K562 (cell line): ENCODE data around the gene ATP5ME. TPM values are rescaled to one million over a fixed set of nuclear protein-coding genes. Genes with fewer than 3 reads are reported as not detected.
A peak's percentile ranks its signal among the peaks of the same experiment; 100 is the strongest.

Experiments used
- CBFA2T2 ChIP-seq: fragments of 450-650 bp; conservative IDR thresholded peaks from 2 replicates; pipeline ENCODE4 v1.6.1; 2017; ENCODE audit warnings: mild to moderate bottlenecking
- CUX1 ChIP-seq: fragments of 200-800 bp; sonication (Bioruptor generic); IDR thresholded peaks from 2 replicates; pipeline ENCODE4 v1.6.1; 2016; ENCODE audit warnings: missing genetic modification characterization, missing compliant biosample characterization
- HDAC3 ChIP-seq: fragments of 450-650 bp; IDR thresholded peaks from 2 replicates; pipeline ENCODE4 v1.6.1; 2018; ENCODE audit warnings: borderline replicate concordance, mild to moderate bottlenecking, moderate library complexity; ENCODE audit not compliant: partially characterized antibody
- MAZ ChIP-seq, 2 experiments: fragments of 450-650 bp in 1 of 2; sonication (generic) in 1 of 2; formaldehyde crosslinking; IDR thresholded peaks in 1 of 2; conservative IDR thresholded peaks in 1 of 2; 2 replicates each; pipeline versions ENCODE4 v1.4.0 to v1.5.0; 2020; ENCODE audit warnings: mild to moderate bottlenecking in 1 of 2, missing genetic modification reagents in 1 of 2
- NCOR1 ChIP-seq: fragments of 450-650 bp; IDR thresholded peaks from 2 replicates; pipeline ENCODE4 v1.6.1; 2016; ENCODE audit warnings: mild to moderate bottlenecking, moderate library complexity
- NR2C2 ChIP-seq, 2 experiments: fragments of 200-800 bp in 1 of 2; sonication (Bioruptor generic) in 1 of 2; sonication (generic) in 1 of 2; formaldehyde crosslinking in 1 of 2; IDR thresholded peaks; 2 replicates each; pipeline versions ENCODE4 v1.6.1 to v1.8.0; 2016 to 2022; ENCODE audit warnings: mild to moderate bottlenecking in 1 of 2, missing compliant biosample characterization in 1 of 2, missing genetic modification characterization in 1 of 2, missing genetic modification reagents in 1 of 2
- PKNOX1 ChIP-seq: fragments of 450-650 bp; IDR thresholded peaks from 2 replicates; pipeline ENCODE4 v1.6.1; 2016
- THRAP3 ChIP-seq: fragments of 450-650 bp; IDR thresholded peaks from 2 replicates; pipeline ENCODE4 v1.6.1; 2016; ENCODE audit warnings: mild to moderate bottlenecking, inconsistent platforms, borderline replicate concordance
- ZNF232 ChIP-seq: sonication (generic); formaldehyde crosslinking; IDR thresholded peaks from 2 replicates; pipeline ENCODE4 v1.8.0; 2022; ENCODE audit warnings: mild to moderate bottlenecking, missing genetic modification reagents
- ZNF384 ChIP-seq: IDR thresholded peaks from 2 replicates; pipeline ENCODE4 v1.6.1; 2012; ENCODE audit warnings: low read depth, low read length, improper control_type of control experiment
- ZNF551 ChIP-seq: fragments of 250-450 bp; sonication (Bioruptor Pico); IDR thresholded peaks from 2 replicates; pipeline ENCODE4 v1.5.0; 2021; ENCODE audit warnings: mild to moderate bottlenecking, moderate library complexity
- ZNF586 ChIP-seq: fragments of 450-650 bp; formaldehyde crosslinking; conservative IDR thresholded peaks from 2 replicates; pipeline ENCODE4 v1.4.0; 2020; ENCODE audit warnings: mild to moderate bottlenecking, moderate library complexity
- polyA plus RNA-seq, 8 experiments: library from polyadenylated mRNA; depleted of rRNA in 4 of 8; stranded (reverse) in 5 of 8; unstranded in 3 of 8; fragments of >200 nt; fragmentation: Nextera tagmentation in 2 of 8; fragmentation: Illumina TruSeq in 1 of 8; extraction: Ambion mirVana in 2 of 8; extraction: Trizol in 1 of 8; gene quantifications; 2 replicates each; pipeline versions ENCODE4 v1.2.1 to v1.2.3, GENCODE V29; 2011 to 2014; ENCODE audit warnings: inconsistent platforms in 1 of 8, missing spikeins in 1 of 8
- total RNA-seq, 7 experiments: library from RNA; depleted of rRNA in 6 of 7; stranded (reverse); fragments of >200 nt in 6 of 7; fragmentation: Illumina TruSeq in 2 of 7; extraction: Trizol in 2 of 7; gene quantifications; 2 replicates each; pipeline versions ENCODE4 v1.2.1 to v1.2.3, GENCODE V29; 2011 to 2021; ENCODE audit warnings: low replicate concordance in 1 of 7
- TF ChIP-seq, protein P1 (sequence below): sonication (generic); formaldehyde crosslinking; IDR thresholded peaks from 2 replicates; pipeline ENCODE4 v1.8.1; 2023; ENCODE audit warnings: mild to moderate bottlenecking, missing genetic modification reagents
- TF ChIP-seq, protein P2 (sequence below): fragments of 450-650 bp; IDR thresholded peaks from 2 replicates; pipeline ENCODE4 v1.6.1; 2018; ENCODE audit not compliant: partially characterized antibody

Gene ATP5ME
- total and polyA plus RNA-seq, 9 of the 15 experiments (the other 6 are each of a cell fraction or from before 2014, with no cell fraction given): 509 to 2,480 (median 887) TPM

- TF ChIP-seq, protein P1, sequence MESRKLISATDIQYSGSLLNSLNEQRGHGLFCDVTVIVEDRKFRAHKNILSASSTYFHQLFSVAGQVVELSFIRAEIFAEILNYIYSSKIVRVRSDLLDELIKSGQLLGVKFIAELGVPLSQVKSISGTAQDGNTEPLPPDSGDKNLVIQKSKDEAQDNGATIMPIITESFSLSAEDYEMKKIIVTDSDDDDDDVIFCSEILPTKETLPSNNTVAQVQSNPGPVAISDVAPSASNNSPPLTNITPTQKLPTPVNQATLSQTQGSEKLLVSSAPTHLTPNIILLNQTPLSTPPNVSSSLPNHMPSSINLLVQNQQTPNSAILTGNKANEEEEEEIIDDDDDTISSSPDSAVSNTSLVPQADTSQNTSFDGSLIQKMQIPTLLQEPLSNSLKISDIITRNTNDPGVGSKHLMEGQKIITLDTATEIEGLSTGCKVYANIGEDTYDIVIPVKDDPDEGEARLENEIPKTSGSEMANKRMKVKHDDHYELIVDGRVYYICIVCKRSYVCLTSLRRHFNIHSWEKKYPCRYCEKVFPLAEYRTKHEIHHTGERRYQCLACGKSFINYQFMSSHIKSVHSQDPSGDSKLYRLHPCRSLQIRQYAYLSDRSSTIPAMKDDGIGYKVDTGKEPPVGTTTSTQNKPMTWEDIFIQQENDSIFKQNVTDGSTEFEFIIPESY: no peak
- no peak for TF ChIP-seq HDAC3
- TF ChIP-seq CBFA2T2: no peak
- 0 out of 2 replicates have a peak, but pooled peaks have one; percentile 51 for TF ChIP-seq NR2C2 (CRISPR knock-in tag; IDR thresholded peaks at IDR 0.05)
- TF ChIP-seq NR2C2 (tag; IDR thresholded peaks at IDR 0.05): peak; percentile 98
- TF ChIP-seq, protein P2, sequence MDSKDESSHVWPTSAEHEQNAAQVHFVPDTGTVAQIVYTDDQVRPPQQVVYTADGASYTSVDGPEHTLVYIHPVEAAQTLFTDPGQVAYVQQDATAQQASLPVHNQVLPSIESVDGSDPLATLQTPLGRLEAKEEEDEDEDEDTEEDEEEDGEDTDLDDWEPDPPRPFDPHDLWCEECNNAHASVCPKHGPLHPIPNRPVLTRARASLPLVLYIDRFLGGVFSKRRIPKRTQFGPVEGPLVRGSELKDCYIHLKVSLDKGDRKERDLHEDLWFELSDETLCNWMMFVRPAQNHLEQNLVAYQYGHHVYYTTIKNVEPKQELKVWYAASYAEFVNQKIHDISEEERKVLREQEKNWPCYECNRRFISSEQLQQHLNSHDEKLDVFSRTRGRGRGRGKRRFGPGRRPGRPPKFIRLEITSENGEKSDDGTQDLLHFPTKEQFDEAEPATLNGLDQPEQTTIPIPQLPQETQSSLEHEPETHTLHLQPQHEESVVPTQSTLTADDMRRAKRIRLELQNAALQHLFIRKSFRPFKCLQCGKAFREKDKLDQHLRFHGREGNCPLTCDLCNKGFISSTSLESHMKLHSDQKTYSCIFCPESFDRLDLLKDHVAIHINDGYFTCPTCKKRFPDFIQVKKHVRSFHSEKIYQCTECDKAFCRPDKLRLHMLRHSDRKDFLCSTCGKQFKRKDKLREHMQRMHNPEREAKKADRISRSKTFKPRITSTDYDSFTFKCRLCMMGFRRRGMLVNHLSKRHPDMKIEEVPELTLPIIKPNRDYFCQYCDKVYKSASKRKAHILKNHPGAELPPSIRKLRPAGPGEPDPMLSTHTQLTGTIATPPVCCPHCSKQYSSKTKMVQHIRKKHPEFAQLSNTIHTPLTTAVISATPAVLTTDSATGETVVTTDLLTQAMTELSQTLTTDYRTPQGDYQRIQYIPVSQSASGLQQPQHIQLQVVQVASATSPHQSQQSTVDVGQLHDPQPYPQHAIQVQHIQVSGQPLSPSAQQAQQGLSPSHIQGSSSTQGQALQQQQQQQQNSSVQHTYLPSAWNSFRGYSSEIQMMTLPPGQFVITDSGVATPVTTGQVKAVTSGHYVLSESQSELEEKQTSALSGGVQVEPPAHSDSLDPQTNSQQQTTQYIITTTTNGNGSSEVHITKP: no peak
- no peak for TF ChIP-seq ZNF586 (CRISPR knock-in tag)
- TF ChIP-seq PKNOX1: peak; percentile 96
- no peak for TF ChIP-seq ZNF232
- TF ChIP-seq ZNF551: no peak
- TF ChIP-seq THRAP3: no peak
- TF ChIP-seq MAZ (CRISPR knock-in tag; conservative IDR thresholded peaks at IDR 0.05 in 1 of 2, IDR thresholded peaks at IDR 0.05 in 1 of 2): peak; percentile 41 to 80; a peak in 3 of 4 replicates
- TF ChIP-seq NCOR1: no peak
- TF ChIP-seq ZNF384: peak; percentile 54; the same call in 1 of the 2 replicates
- no peak for TF ChIP-seq CUX1 (CRISPR knock-in tag)
Observed at GRCh38 chr4:705278-706082, 31.4 kb upstream of the ATP5ME start, which contains the start of gene PCGF3 (continued).
